Measurements from ENCODE around the gene FXYD4.

The FXYD4 gene

GRCh38 chr10:43380610-43381222 is 9.3 kb downstream of the FXYD4 start:
- no peak for TF ChIP-seq SPI1 (IDR thresholded peaks at IDR 0.05; ENCODE audit: borderline replicate concordance, low read depth)
- no peak for TF ChIP-seq GABPA (IDR thresholded peaks at IDR 0.05; ENCODE audit: low read depth)
- TF ChIP-seq, protein P1, sequence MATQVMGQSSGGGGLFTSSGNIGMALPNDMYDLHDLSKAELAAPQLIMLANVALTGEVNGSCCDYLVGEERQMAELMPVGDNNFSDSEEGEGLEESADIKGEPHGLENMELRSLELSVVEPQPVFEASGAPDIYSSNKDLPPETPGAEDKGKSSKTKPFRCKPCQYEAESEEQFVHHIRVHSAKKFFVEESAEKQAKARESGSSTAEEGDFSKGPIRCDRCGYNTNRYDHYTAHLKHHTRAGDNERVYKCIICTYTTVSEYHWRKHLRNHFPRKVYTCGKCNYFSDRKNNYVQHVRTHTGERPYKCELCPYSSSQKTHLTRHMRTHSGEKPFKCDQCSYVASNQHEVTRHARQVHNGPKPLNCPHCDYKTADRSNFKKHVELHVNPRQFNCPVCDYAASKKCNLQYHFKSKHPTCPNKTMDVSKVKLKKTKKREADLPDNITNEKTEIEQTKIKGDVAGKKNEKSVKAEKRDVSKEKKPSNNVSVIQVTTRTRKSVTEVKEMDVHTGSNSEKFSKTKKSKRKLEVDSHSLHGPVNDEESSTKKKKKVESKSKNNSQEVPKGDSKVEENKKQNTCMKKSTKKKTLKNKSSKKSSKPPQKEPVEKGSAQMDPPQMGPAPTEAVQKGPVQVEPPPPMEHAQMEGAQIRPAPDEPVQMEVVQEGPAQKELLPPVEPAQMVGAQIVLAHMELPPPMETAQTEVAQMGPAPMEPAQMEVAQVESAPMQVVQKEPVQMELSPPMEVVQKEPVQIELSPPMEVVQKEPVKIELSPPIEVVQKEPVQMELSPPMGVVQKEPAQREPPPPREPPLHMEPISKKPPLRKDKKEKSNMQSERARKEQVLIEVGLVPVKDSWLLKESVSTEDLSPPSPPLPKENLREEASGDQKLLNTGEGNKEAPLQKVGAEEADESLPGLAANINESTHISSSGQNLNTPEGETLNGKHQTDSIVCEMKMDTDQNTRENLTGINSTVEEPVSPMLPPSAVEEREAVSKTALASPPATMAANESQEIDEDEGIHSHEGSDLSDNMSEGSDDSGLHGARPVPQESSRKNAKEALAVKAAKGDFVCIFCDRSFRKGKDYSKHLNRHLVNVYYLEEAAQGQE (IDR thresholded peaks at IDR 0.05; ENCODE audit: insufficient replicate concordance, low read depth), result no peak
- TF ChIP-seq, protein P2, sequence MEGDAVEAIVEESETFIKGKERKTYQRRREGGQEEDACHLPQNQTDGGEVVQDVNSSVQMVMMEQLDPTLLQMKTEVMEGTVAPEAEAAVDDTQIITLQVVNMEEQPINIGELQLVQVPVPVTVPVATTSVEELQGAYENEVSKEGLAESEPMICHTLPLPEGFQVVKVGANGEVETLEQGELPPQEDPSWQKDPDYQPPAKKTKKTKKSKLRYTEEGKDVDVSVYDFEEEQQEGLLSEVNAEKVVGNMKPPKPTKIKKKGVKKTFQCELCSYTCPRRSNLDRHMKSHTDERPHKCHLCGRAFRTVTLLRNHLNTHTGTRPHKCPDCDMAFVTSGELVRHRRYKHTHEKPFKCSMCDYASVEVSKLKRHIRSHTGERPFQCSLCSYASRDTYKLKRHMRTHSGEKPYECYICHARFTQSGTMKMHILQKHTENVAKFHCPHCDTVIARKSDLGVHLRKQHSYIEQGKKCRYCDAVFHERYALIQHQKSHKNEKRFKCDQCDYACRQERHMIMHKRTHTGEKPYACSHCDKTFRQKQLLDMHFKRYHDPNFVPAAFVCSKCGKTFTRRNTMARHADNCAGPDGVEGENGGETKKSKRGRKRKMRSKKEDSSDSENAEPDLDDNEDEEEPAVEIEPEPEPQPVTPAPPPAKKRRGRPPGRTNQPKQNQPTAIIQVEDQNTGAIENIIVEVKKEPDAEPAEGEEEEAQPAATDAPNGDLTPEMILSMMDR (IDR thresholded peaks at IDR 0.05; ENCODE audit: insufficient read depth, low read length), result no peak
- TF ChIP-seq POLR2AphosphoS5 (IDR thresholded peaks at IDR 0.05; ENCODE audit: low read depth), result no peak
- Histone ChIP-seq H3K4me3 (replicated peaks; ENCODE audit: insufficient read depth, low read length) (no peak overlapping the region), H3K27ac (replicated peaks) (no peak overlapping the region), H3K27me3 (ENCODE audit: insufficient read depth, poor library complexity, severe bottlenecking) (no peaks in the 10 kb centered on the region)
- no peak for DNase-seq (ENCODE audit: low read depth in 1 of 2, low spot score in 1 of 2)

DNA sequence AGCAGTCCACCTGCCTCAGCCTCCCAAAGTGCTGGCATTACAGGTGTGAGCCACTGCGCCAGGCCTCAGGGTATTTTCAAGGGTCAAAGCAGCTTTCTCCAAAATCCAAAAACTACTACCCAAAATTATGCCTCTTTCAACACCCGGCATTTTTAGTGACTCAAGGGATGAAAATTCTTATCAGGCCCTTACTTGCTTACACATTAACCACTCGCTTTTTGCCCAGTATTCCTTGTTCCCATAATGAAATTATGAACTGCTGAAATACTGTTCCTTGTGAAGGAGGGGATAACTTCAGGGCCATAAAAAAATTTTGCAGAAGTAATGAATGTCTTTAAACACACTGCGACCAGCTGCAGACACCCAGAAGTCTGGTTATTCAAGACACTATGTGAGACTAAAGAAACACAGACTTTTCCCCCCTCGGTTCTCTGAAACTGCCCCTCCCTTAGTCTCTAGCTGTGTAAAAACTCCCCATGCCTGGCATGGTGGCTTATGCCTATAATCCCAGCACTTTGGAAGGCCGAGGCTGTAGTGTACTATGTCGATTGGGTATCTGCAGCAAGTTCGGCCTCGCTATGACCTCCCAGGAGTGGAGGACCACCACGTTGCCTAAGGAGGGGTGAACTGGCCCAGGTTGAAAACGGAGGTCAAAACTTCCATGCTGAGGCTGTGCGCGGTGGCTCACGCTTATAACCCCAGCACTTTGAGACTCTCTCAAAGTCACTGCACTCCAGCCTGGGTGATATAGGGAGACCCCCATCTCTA is 12.0 kb downstream of the FXYD4 start:
- no peaks in the 10 kb centered on the region for H3K27me3 ChIP-seq (ENCODE audit: insufficient read depth, poor library complexity, severe bottlenecking)
- TF ChIP-seq, protein P1 (IDR thresholded peaks at IDR 0.05; ENCODE audit: insufficient replicate concordance, low read depth), result no peak
- TF ChIP-seq, protein P2 (IDR thresholded peaks at IDR 0.05; ENCODE audit: insufficient read depth, low read length), result no peak
- TF ChIP-seq POLR2AphosphoS5 (IDR thresholded peaks at IDR 0.05; ENCODE audit: low read depth) (no peak), SPI1 (IDR thresholded peaks at IDR 0.05; ENCODE audit: borderline replicate concordance, low read depth) (no peak), GABPA (IDR thresholded peaks at IDR 0.05; ENCODE audit: low read depth) (no peak)
- DNase-seq (ENCODE audit: low read depth in 1 of 2, low spot score in 1 of 2), result no peak
- no peak overlapping the region for H3K27ac ChIP-seq (replicated peaks)
- no peak overlapping the region for H3K4me3 ChIP-seq (replicated peaks; ENCODE audit: insufficient read depth, low read length)

GRCh38 chr10:43384252-43385221 is 13.1 kb downstream of the FXYD4 start:
- H3K27me3 ChIP-seq (ENCODE audit: insufficient read depth, poor library complexity, severe bottlenecking), result no peaks in the 10 kb centered on the region
- DNase-seq (ENCODE audit: low read depth in 1 of 2, low spot score in 1 of 2), result peak; percentile 16 to 22
- TF ChIP-seq GABPA (IDR thresholded peaks at IDR 0.05; ENCODE audit: low read depth) (no peak), POLR2AphosphoS5 (IDR thresholded peaks at IDR 0.05; ENCODE audit: low read depth) (peak; percentile 97), SPI1 (IDR thresholded peaks at IDR 0.05; ENCODE audit: borderline replicate concordance, low read depth) (no peak)
- H3K27ac ChIP-seq (replicated peaks), result no peak overlapping the region
- no peak overlapping the region for H3K4me3 ChIP-seq (replicated peaks; ENCODE audit: insufficient read depth, low read length)
